HL-60 (cell line): ENCODE measurements around the gene RASAL2.

ENCODE experiments used
- GABPA ChIP-seq: IDR thresholded peaks from 2 replicates; pipeline ENCODE4 v1.6.1; 2012; ENCODE audit warnings: low read depth
- POLR2AphosphoS5 ChIP-seq: IDR thresholded peaks from 2 replicates; pipeline ENCODE4 v1.6.1; 2012; ENCODE audit warnings: low read depth
- REST ChIP-seq: IDR thresholded peaks from 2 replicates; pipeline ENCODE4 v1.6.1; 2012; ENCODE audit warnings: low read depth; ENCODE audit not compliant: insufficient replicate concordance
- TF ChIP-seq, protein P1 (sequence below): IDR thresholded peaks from one replicate; pipeline ENCODE4 v1.5.1; 2011; ENCODE audit warnings: low read length, control low read depth, inconsistent platforms; ENCODE audit not compliant: insufficient read depth

- TF ChIP-seq, protein P1, sequence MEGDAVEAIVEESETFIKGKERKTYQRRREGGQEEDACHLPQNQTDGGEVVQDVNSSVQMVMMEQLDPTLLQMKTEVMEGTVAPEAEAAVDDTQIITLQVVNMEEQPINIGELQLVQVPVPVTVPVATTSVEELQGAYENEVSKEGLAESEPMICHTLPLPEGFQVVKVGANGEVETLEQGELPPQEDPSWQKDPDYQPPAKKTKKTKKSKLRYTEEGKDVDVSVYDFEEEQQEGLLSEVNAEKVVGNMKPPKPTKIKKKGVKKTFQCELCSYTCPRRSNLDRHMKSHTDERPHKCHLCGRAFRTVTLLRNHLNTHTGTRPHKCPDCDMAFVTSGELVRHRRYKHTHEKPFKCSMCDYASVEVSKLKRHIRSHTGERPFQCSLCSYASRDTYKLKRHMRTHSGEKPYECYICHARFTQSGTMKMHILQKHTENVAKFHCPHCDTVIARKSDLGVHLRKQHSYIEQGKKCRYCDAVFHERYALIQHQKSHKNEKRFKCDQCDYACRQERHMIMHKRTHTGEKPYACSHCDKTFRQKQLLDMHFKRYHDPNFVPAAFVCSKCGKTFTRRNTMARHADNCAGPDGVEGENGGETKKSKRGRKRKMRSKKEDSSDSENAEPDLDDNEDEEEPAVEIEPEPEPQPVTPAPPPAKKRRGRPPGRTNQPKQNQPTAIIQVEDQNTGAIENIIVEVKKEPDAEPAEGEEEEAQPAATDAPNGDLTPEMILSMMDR, result no peak
- no peak for TF ChIP-seq POLR2AphosphoS5
- TF ChIP-seq GABPA, result no peak
- no peak for TF ChIP-seq REST
These were observed 315.6 kb downstream of the RASAL2 start for GRCh38 chr1:178409541-178409940.
